Immature natural killer cell (primary cell): Measurements from ENCODE around the gene SMIM34. TPM values are rescaled to one million over a fixed set of nuclear protein-coding genes. Genes with fewer than 3 reads are reported as not detected.
"Not testable (repeated sequence)": the region's sequence is repeated elsewhere in the genome, so short reads cannot be mapped to it uniquely, and the experiment has no call there.

Source experiments
- DNase-seq, 3 donors: peaks; one replicate each; pipeline ENCODE4 v3.0.0; 2022; ENCODE audit warnings: mixed read lengths in 1 of 3
- H3K27ac Mint-ChIP-seq, 6 donors: one replicate each; pipeline ENCODE4 v1.8.0; 2020; ENCODE audit warnings: mixed read lengths in 6 of 6, mild to moderate bottlenecking in 5 of 6, inconsistent platforms in 4 of 6, moderate library complexity in 3 of 6
- H3K27me3 Mint-ChIP-seq, 3 donors: one replicate each; pipeline ENCODE4 v1.8.0; 2020 to 2021; ENCODE audit warnings: low read depth in 3 of 3, mild to moderate bottlenecking in 3 of 3, mixed read lengths in 3 of 3, moderate library complexity in 3 of 3, inconsistent platforms in 1 of 3
- H3K36me3 Mint-ChIP-seq, 3 donors: one replicate each; pipeline ENCODE4 v1.8.0; 2020; ENCODE audit warnings: mixed read lengths in 3 of 3, inconsistent platforms in 2 of 3, mild to moderate bottlenecking in 2 of 3
- H3K4me1 Mint-ChIP-seq, 2 donors: one replicate each; pipeline ENCODE4 v1.8.0; 2020; ENCODE audit warnings: inconsistent platforms in 2 of 2, mild to moderate bottlenecking in 2 of 2, mixed read lengths in 2 of 2, moderate library complexity in 1 of 2
- H3K4me3 Mint-ChIP-seq, 5 donors: one replicate each; pipeline ENCODE4 v1.8.0; 2020; ENCODE audit warnings: mild to moderate bottlenecking in 5 of 5, mixed read lengths in 5 of 5, inconsistent platforms in 3 of 5, moderate library complexity in 3 of 5
- H3K9me3 Mint-ChIP-seq, 6 donors: one replicate each; pipeline ENCODE4 v1.8.0; 2020; ENCODE audit warnings: mild to moderate bottlenecking in 6 of 6, mixed read lengths in 6 of 6, inconsistent platforms in 4 of 6, moderate library complexity in 3 of 6
- polyA plus RNA-seq, 3 donors: library from polyadenylated mRNA; unstranded; fragments of 300-500 nt; fragmentation: Illumina TruSeq; gene quantifications; one replicate each; pipeline ENCODE4 v1.2.3, GENCODE V29; 2021

Gene SMIM34
- polyA plus RNA-seq, result not detected

GRCh38 chr21:34423805-34424204, at the start of gene SMIM34:
TSS of gene SMIM34 (minus strand) at chr21:34423951. CDS start at chr21:34423839, 112 bp downstream.
- H3K9me3 Mint-ChIP-seq, H3K4me3 Mint-ChIP-seq, H3K36me3 Mint-ChIP-seq, H3K27ac Mint-ChIP-seq, H3K27me3 Mint-ChIP-seq, H3K4me1 Mint-ChIP-seq, DNase-seq: not testable (repeated sequence)

- H3K27ac Mint-ChIP-seq, DNase-seq, H3K36me3 Mint-ChIP-seq, H3K9me3 Mint-ChIP-seq, H3K4me3 Mint-ChIP-seq, H3K4me1 Mint-ChIP-seq, H3K27me3 Mint-ChIP-seq: not testable (repeated sequence)
Observed at GRCh38 chr21:34467333-34467732, 43.6 kb upstream of the SMIM34 start.

GRCh38 chr21:34459426-34459825, 35.7 kb upstream of the SMIM34 start:
- not testable (repeated sequence) for DNase-seq, H3K27me3 Mint-ChIP-seq, H3K9me3 Mint-ChIP-seq, H3K27ac Mint-ChIP-seq, H3K36me3 Mint-ChIP-seq, H3K4me1 Mint-ChIP-seq, H3K4me3 Mint-ChIP-seq

- H3K4me3 Mint-ChIP-seq, H3K27me3 Mint-ChIP-seq, H3K36me3 Mint-ChIP-seq, DNase-seq, H3K4me1 Mint-ChIP-seq, H3K27ac Mint-ChIP-seq, H3K9me3 Mint-ChIP-seq: not testable (repeated sequence)
Observed at GRCh38 chr21:34458266-34458665, 34.5 kb upstream of the SMIM34 start.

- H3K4me3 Mint-ChIP-seq, H3K27ac Mint-ChIP-seq, DNase-seq: not testable (repeated sequence)
Observed at GRCh38 chr21:34456180-34456579, 32.4 kb upstream of the SMIM34 start.

GRCh38 chr21:34455628-34456027, 31.9 kb upstream of the SMIM34 start:
- H3K27ac Mint-ChIP-seq, H3K27me3 Mint-ChIP-seq, DNase-seq, H3K4me3 Mint-ChIP-seq, H3K36me3 Mint-ChIP-seq, H3K4me1 Mint-ChIP-seq, H3K9me3 Mint-ChIP-seq: not testable (repeated sequence)

More at GRCh38 chr21:34456180-34456579, 32.4 kb upstream of the SMIM34 start:
- not testable (repeated sequence) for H3K4me1 Mint-ChIP-seq, H3K9me3 Mint-ChIP-seq, H3K27me3 Mint-ChIP-seq, H3K36me3 Mint-ChIP-seq

- not testable (repeated sequence) for DNase-seq, H3K27ac Mint-ChIP-seq, H3K36me3 Mint-ChIP-seq, H3K4me3 Mint-ChIP-seq, H3K27me3 Mint-ChIP-seq, H3K4me1 Mint-ChIP-seq, H3K9me3 Mint-ChIP-seq
Observed at GRCh38 chr21:34447018-34447417, 23.3 kb upstream of the SMIM34 start.

GRCh38 chr21:34443486-34443885, 19.7 kb upstream of the SMIM34 start:
- H3K4me3 Mint-ChIP-seq, H3K36me3 Mint-ChIP-seq, H3K27ac Mint-ChIP-seq, H3K4me1 Mint-ChIP-seq, DNase-seq, H3K9me3 Mint-ChIP-seq, H3K27me3 Mint-ChIP-seq: not testable (repeated sequence)

GRCh38 chr21:34429710-34430109, 6.0 kb upstream of the SMIM34 start:
- not testable (repeated sequence) for H3K9me3 Mint-ChIP-seq, H3K27ac Mint-ChIP-seq, H3K36me3 Mint-ChIP-seq, DNase-seq, H3K4me3 Mint-ChIP-seq, H3K27me3 Mint-ChIP-seq, H3K4me1 Mint-ChIP-seq

GRCh38 chr21:34428441-34428840, 4.7 kb upstream of the SMIM34 start:
- H3K9me3 Mint-ChIP-seq, H3K27ac Mint-ChIP-seq, H3K4me3 Mint-ChIP-seq, H3K36me3 Mint-ChIP-seq, H3K27me3 Mint-ChIP-seq, H3K4me1 Mint-ChIP-seq, DNase-seq: not testable (repeated sequence)

GRCh38 chr21:34427339-34427738, 3.6 kb upstream of the SMIM34 start:
- not testable (repeated sequence) for H3K4me1 Mint-ChIP-seq

GRCh38 chr21:34417448-34418077, 6.2 kb downstream of the SMIM34 start:
- not testable (repeated sequence) for H3K36me3 Mint-ChIP-seq, H3K27ac Mint-ChIP-seq, H3K4me3 Mint-ChIP-seq, H3K4me1 Mint-ChIP-seq, H3K9me3 Mint-ChIP-seq, H3K27me3 Mint-ChIP-seq, DNase-seq

More at GRCh38 chr21:34427339-34427738, 3.6 kb upstream of the SMIM34 start:
- not testable (repeated sequence) for H3K36me3 Mint-ChIP-seq, H3K9me3 Mint-ChIP-seq, DNase-seq, H3K4me3 Mint-ChIP-seq, H3K27me3 Mint-ChIP-seq, H3K27ac Mint-ChIP-seq

- not testable (repeated sequence) for H3K4me1 Mint-ChIP-seq, H3K27me3 Mint-ChIP-seq, H3K4me3 Mint-ChIP-seq, DNase-seq, H3K27ac Mint-ChIP-seq, H3K36me3 Mint-ChIP-seq, H3K9me3 Mint-ChIP-seq
Observed at GRCh38 chr21:34407294-34407693, 16.5 kb downstream of the SMIM34 start.

- H3K36me3 Mint-ChIP-seq, H3K9me3 Mint-ChIP-seq, DNase-seq, H3K27ac Mint-ChIP-seq, H3K4me3 Mint-ChIP-seq, H3K27me3 Mint-ChIP-seq, H3K4me1 Mint-ChIP-seq: not testable (repeated sequence)
Observed at GRCh38 chr21:34406676-34407075, 17.1 kb downstream of the SMIM34 start.

- H3K4me1 Mint-ChIP-seq, H3K9me3 Mint-ChIP-seq, DNase-seq, H3K4me3 Mint-ChIP-seq, H3K27ac Mint-ChIP-seq, H3K36me3 Mint-ChIP-seq, H3K27me3 Mint-ChIP-seq: not testable (repeated sequence)
Observed at GRCh38 chr21:34406102-34406501, 17.6 kb downstream of the SMIM34 start.
